Stomach (tissue), 9 donors: ENCODE results near the gene ERMAP. TPM values are rescaled to one million over a fixed set of nuclear protein-coding genes. Genes with fewer than 3 reads are reported as not detected.

Experiments used
- DNase-seq, 2 donors: peaks; one replicate each; pipeline versions ENCODE4 v3.0.0 to v3.0.0-alpha.2; 2013 to 2019
- H3K27ac ChIP-seq, 5 donors: fragments of 200-600 bp in 4 of 5; sonication (generic) in 4 of 5; one replicate each; pipeline ENCODE4 v1.5.1; 2013 to 2019; ENCODE audit warnings: mild to moderate bottlenecking in 1 of 5, moderate library complexity in 1 of 5
- H3K27me3 ChIP-seq, 3 donors: fragments of 200-600 bp; sonication (generic); one replicate each; pipeline ENCODE4 v1.5.1; 2017 to 2019; ENCODE audit warnings: mixed run types in 1 of 3
- H3K36me3 ChIP-seq, 4 donors: fragments of 200-600 bp; sonication (generic); 1 replicate in 3 of 4; 2 replicates in 1 of 4; pipeline ENCODE4 v1.5.1; 2016 to 2019
- H3K4me1 ChIP-seq, 4 donors: fragments of 200-600 bp; sonication (generic); one replicate each; pipeline ENCODE4 v1.5.1; 2016 to 2019
- H3K4me3 ChIP-seq, 4 donors: fragments of 200-600 bp; sonication (generic) in 3 of 4; one replicate each; pipeline ENCODE4 v1.5.1; 2016 to 2019; ENCODE audit warnings: mild to moderate bottlenecking in 1 of 4
- H3K9me3 ChIP-seq, 4 donors: fragments of 200-600 bp; sonication (generic); one replicate each; pipeline ENCODE4 v1.5.1; 2016 to 2019
- CTCF ChIP-seq, 7 experiments: fragments of 450-650 bp in 4 of 7; fragments of 200-600 bp in 3 of 7; sonication (generic) in 3 of 7; IDR thresholded peaks; one replicate each; pipeline ENCODE4 v1.5.1; 2016 to 2019; ENCODE audit warnings: antibody characterized with exemption in 7 of 7, control low read depth in 2 of 7, mild to moderate bottlenecking in 1 of 7
- EP300 ChIP-seq: sonication (generic); formaldehyde crosslinking; IDR thresholded peaks from one replicate; pipeline ENCODE4 v1.6.1; 2017; ENCODE audit warnings: antibody characterized with exemption
- POLR2A ChIP-seq, 4 donors: fragments of 450-650 bp; IDR thresholded peaks; one replicate each; pipeline ENCODE4 v1.6.1; 2016; ENCODE audit warnings: antibody characterized with exemption in 4 of 4, control low read depth in 2 of 4, mild to moderate bottlenecking in 1 of 4, moderate library complexity in 1 of 4
- POLR2AphosphoS5 ChIP-seq, 3 donors: sonication (generic); formaldehyde crosslinking; IDR thresholded peaks; one replicate each; pipeline ENCODE4 v1.6.1; 2016; ENCODE audit warnings: antibody characterized with exemption in 3 of 3
- WGBS, 5 donors: extraction: QIAGEN DNeasy Blood & Tissue Kit in 3 of 5; methylation state at CpG; one replicate each; pipeline versions ENCODE4 v1.1.5 to v1.1.7; 2013 to 2018; 5-methylcytosine and 5-hydroxymethylcytosine counted together
- intact Hi-C: fragments of 100-400 bp; cut with DNase I; formaldehyde crosslinking; loops from one replicate; pipeline ENCODE4 v1.15.1; 2023; ENCODE audit warnings: low total_unique reads
- polyA plus RNA-seq, 3 donors: library from polyadenylated mRNA; stranded (reverse); fragments of 200-250 nt; gene quantifications; one replicate each; pipeline ENCODE4 v1.2.3, GENCODE V29; 2013
- total RNA-seq, 5 donors: library from RNA; depleted of rRNA; stranded (reverse); fragments of >200 nt; gene quantifications; one replicate each; pipeline versions ENCODE4 v1.1.0 to v1.2.3, GENCODE V29; 2014 to 2016
- donor health status: healthy with polysubstance abuse.
- donor health status: Bipolar disorder and iron deficiency.
- donor health status: healthy.

The ERMAP gene
- total and polyA plus RNA-seq, 8 donors: 3.5 to 13.6 (median 4.9) TPM; not detected in 1

- no peaks in the 10 kb centered on the region for H3K4me1 ChIP-seq
- 28 to 58% (median 36%) methylated on average over 1 of the region's 1 CpG for whole genome bisulfite sequencing, 5 donors
- TF ChIP-seq EP300 (no peak), CTCF (IDR thresholded peaks at IDR 0.05) (no peak), POLR2A (IDR thresholded peaks at IDR 0.05) (no peak), POLR2AphosphoS5 (IDR thresholded peaks at IDR 0.05) (no peak)
- H3K4me3 ChIP-seq: no peak overlapping the region
- H3K36me3 ChIP-seq: no peaks in the 10 kb centered on the region
- intact Hi-C loops: no loop called here
- DNase-seq: no peak
- peaks cover 0 to 6% (median 0%) of the 10 kb centered on the region in 4 donors for H3K9me3 ChIP-seq
- no peak overlapping the region for H3K27ac ChIP-seq
- H3K27me3 ChIP-seq: peaks cover 0 to 5% (median 0%) of the 10 kb centered on the region in 3 donors
These were observed 56.7 kb downstream of the ERMAP start for GRCh38 chr1:42873670-42874069.

- no peak for TF ChIP-seq POLR2AphosphoS5 (IDR thresholded peaks at IDR 0.05)
- TF ChIP-seq EP300: no peak
- no peak for TF ChIP-seq POLR2A (IDR thresholded peaks at IDR 0.05)
- no peak for TF ChIP-seq CTCF (IDR thresholded peaks at IDR 0.05)
These were observed 59.1 kb downstream of the ERMAP start for GRCh38 chr1:42876009-42876408.

GRCh38 chr1:42877380-42877779 lies 60.5 kb downstream of the ERMAP start:
- Histone ChIP-seq H3K27ac (no peak overlapping the region), H3K4me3 (no peak overlapping the region), H3K36me3 (no peaks in the 10 kb centered on the region), H3K9me3 (peaks cover 0 to 6% (median 0%) of the 10 kb centered on the region in 4 donors), H3K27me3 (peaks cover 0 to 14% (median 8%) of the 10 kb centered on the region in 3 donors), H3K4me1 (no peaks in the 10 kb centered on the region)
- WGBS, 5 donors: 32 to 73% (median 52%) methylated on average over 2 of the region's 2 CpGs
- TF ChIP-seq CTCF (IDR thresholded peaks at IDR 0.05) (no peak), POLR2AphosphoS5 (IDR thresholded peaks at IDR 0.05) (no peak), POLR2A (IDR thresholded peaks at IDR 0.05) (no peak), EP300 (no peak)
- intact Hi-C loops: no loop called here
- no peak for DNase-seq

More at GRCh38 chr1:42876009-42876408, 59.1 kb downstream of the ERMAP start:
- Histone ChIP-seq H3K4me1 (no peaks in the 10 kb centered on the region), H3K4me3 (no peak overlapping the region), H3K27me3 (peaks cover 0 to 12% (median 7%) of the 10 kb centered on the region in 3 donors), H3K27ac (no peak overlapping the region), H3K9me3 (peaks cover 0 to 6% (median 0%) of the 10 kb centered on the region in 4 donors), H3K36me3 (no peaks in the 10 kb centered on the region)
- intact Hi-C loops: no loop called here
- DNase-seq: no peak

- intact Hi-C loops: no loop called here
- H3K9me3 ChIP-seq: no peaks in the 10 kb centered on the region
- H3K36me3 ChIP-seq: no peaks in the 10 kb centered on the region
- H3K27ac ChIP-seq: no peak overlapping the region
- DNase-seq: no peak
- TF ChIP-seq POLR2AphosphoS5 (IDR thresholded peaks at IDR 0.05) (no peak), EP300 (no peak), CTCF (IDR thresholded peaks at IDR 0.05) (no peak), POLR2A (IDR thresholded peaks at IDR 0.05) (no peak)
- H3K27me3 ChIP-seq: peaks cover 0 to 14% (median 8%) of the 10 kb centered on the region in 3 donors
- H3K4me1 ChIP-seq: no peaks in the 10 kb centered on the region
- 68 to 76% (median 71%) methylated on average over 4 of the region's 4 CpGs for WGBS, 5 donors
- no peak overlapping the region for H3K4me3 ChIP-seq
These were observed 63.5 kb downstream of the ERMAP start for GRCh38 chr1:42880384-42880783.
